NCI-H128 (cell line): ENCODE results near the gene NPHS1.
"Not testable (repeated sequence)": the region's sequence is repeated elsewhere in the genome, so short reads cannot be mapped to it uniquely, and the experiment has no call there.

ENCODE experiments used
- DNase-seq: peaks from one replicate; lab custom pipeline; 2025; ENCODE audit not compliant: unreplicated experiment; lab: John Stamatoyannopoulos, UW

The NPHS1 gene

GRCh38 chr19:35851213-35852028, 883 bp downstream of the NPHS1 start:
- DNase-seq: no peak

GRCh38 chr19:35848919-35849505, 3.3 kb downstream of the NPHS1 start:
- no peak for DNase-seq

GRCh38 chr19:35848486-35848885, 3.8 kb downstream of the NPHS1 start:
- no peak for DNase-seq

- DNase-seq: no peak
Observed at GRCh38 chr19:35847911-35848310, 4.4 kb downstream of the NPHS1 start.

- no peak for DNase-seq
Observed at GRCh38 chr19:35846038-35846668, 6.2 kb downstream of the NPHS1 start.

DNA sequence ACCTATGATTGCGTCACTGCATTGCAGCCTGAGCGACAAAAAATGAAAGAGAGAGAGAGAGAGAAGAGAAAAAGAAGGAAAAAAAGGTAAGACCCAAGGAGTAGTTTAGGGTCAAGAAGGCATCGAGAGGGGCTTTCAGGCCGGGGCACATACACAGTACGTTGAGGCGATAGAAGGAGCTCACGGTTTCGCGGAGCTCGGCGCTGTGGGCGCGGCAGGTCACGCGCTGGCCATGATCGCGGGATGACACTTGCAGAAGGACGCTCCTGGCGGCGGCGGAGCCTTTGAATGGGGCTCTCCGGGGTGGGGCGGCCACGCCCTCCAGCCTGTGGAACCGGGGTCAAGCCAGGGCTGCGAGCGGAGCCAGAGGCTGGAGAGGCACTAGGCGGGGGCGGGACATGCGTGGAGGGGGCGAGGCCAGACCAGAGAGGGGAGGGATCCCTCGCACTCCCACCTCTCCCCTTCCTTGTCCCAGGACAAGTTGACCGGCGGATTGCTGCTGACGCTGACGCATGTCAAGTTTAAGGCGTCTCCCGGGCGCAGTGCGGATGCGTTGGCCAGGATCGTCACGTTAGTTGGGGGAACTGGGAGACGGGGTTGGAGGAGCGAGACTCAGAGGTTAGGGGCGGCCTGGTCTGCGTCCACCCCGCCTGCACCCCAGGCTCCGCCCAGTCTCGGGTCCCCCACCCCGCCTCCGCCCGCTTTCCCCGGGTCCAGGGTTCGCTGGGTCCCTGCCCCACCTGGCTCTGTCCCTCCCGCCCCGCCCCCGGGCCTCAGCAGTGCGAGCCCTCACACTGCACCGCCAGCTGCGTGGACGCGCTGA, 6.9 kb downstream of the NPHS1 start:
- DNase-seq: no peak

GRCh38 chr19:35844482-35845214, 7.7 kb downstream of the NPHS1 start:
- DNase-seq: no peak

DNA sequence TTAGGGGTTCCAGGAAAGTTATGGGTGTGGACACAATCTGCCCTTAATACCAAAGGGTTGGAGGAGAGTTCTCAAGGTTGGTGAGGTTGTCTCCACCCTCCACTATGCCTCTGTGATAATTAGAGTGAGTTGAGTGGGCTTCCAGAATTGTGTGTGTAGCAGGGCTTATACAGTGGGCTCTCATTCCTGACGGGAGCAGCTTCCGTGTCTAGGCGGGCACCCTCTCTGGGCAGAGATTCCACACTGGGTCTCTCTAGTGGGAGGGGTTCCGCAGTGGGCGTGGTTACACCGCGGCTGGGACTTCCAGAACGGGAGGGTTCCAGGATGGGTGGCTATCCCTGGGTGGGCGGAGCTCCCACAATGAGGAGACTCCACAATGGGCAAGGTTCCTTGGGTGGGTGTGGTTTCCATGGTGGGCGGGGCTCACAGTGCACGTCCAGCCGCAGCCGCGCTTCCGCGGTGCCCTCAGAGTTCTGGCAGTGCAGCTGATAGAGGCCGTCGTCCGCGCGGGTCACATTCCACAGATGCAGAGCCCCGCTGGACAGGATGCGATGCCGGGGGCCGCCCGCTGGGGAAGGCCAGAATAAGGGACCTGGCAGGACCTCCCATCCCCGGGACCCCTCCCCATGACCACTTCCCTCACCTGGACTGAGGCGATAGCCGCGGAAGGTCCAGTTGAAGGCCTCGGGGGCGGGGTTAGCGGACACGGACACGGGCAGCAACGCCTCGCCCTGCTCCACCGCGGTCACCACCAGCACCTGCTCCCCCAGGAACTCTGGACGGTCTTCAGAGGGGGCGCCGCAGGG, 8.4 kb downstream of the NPHS1 start:
- DNase-seq: no peak

GRCh38 chr19:35842666-35843272, 9.5 kb downstream of the NPHS1 start:
- DNase-seq: no peak

- no peak for DNase-seq
Observed at GRCh38 chr19:35841961-35842595, 10.2 kb downstream of the NPHS1 start.

GRCh38 chr19:35836096-35836495, 16.2 kb downstream of the NPHS1 start:
- not testable (repeated sequence) for DNase-seq

GRCh38 chr19:35833972-35834371, 18.3 kb downstream of the NPHS1 start:
- no peak for DNase-seq

GRCh38 chr19:35832054-35832453, 20.2 kb downstream of the NPHS1 start:
- DNase-seq: no peak

- DNase-seq: no peak
Observed at GRCh38 chr19:35830986-35831385, 21.3 kb downstream of the NPHS1 start.

- DNase-seq: no peak
Observed at GRCh38 chr19:35828692-35829301, 23.5 kb downstream of the NPHS1 start.

GRCh38 chr19:35824150-35824549, 28.2 kb downstream of the NPHS1 start:
- no peak for DNase-seq

DNA sequence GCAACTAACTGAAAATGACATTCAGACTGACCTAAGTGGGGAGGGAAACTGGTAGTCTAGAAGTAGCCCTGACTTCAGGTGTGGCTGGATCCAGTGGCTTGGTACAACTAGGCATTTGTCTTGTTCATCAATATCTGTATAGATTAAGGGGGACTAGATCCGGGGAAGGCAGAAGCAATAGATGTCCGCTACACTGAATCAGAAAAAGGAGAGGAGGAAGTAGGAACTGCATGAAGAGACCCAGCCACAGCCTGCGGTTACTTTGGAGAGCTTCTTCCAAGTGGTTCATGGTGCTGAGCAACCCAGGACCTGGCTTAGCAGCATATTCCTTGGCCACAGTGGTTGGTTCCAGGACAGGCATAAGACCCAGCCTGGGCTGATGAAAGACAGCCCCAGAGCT, 29.7 kb downstream of the NPHS1 start:
- DNase-seq: no peak

DNA sequence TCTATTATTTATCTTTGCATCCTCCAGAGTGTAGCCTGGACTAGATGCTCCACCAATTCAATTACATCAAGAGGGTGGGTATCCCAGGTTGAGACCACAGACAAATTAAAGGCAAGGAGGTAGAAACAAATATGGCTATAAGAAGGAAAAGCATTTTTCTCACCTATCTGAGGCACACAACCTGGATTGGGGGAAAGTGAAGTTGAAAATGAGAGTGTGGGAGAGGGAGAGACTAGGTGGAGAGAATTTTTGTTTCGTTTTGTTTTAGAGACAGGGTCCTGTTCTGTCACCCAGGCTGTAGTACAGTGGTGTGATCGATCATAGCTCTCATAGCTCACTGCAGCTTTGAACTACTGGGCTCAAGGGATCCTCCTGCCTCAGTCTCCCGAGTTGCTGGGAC, 33.9 kb downstream of the NPHS1 start:
- DNase-seq: no peak

DNA sequence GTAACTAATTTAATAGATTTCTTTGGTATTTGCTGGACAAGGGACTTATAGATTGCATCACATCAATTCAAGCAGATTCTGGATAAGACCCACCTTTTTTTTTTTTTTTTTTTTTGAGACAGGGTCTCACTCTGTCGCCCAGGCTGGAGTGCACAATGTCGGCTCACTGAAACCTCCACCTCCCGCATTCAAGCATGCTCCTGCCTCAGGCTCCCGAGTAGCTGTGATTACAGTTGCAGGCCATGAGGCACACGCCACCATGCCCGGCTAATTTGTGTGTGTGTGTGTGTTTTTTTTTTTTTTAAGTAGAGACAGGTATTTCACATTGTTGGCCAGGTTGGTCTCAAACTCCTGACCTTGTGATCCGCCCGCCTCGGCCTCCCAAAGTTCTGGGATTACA, 35.5 kb downstream of the NPHS1 start:
- no peak for DNase-seq
